Spleen (tissue), 7 donors: Measurements from ENCODE around the gene NAALADL1.

Source experiments
- CTCF ChIP-seq, 11 experiments: fragments of 200-600 bp in 7 of 11; fragments of 450-650 bp in 4 of 11; sonication (generic) in 4 of 11; IDR thresholded peaks in 8 of 11; conservative IDR thresholded peaks in 3 of 11; 1 replicate in 7 of 11; 2 replicates in 4 of 11; pipeline versions ENCODE4 v1.4.0 to v1.8.0; 2016 to 2021; ENCODE audit warnings: antibody characterized with exemption in 11 of 11, inconsistent platforms in 4 of 11, mild to moderate bottlenecking in 1 of 11
- POLR2A ChIP-seq, 3 donors: fragments of 450-650 bp; IDR thresholded peaks; one replicate each; pipeline ENCODE4 v1.5.1; 2017; ENCODE audit warnings: antibody characterized with exemption in 3 of 3, mild to moderate bottlenecking in 1 of 3
- POLR2AphosphoS5 ChIP-seq, 3 donors: sonication (generic); formaldehyde crosslinking; IDR thresholded peaks; one replicate each; pipeline ENCODE4 v1.5.1; 2017; ENCODE audit warnings: antibody characterized with exemption in 3 of 3
- donor health status: DM: no; HTN: no; CAD: no; lungs with moderate emphysema.
- donor health status: DM: no; HTN: no; CAD: no.
- donor health status: DM: no; HTN: no; CAD: no.

GRCh38 chr11:65089621-65090020 lies 31.3 kb upstream of the NAALADL1 start:
- no peak for TF ChIP-seq CTCF (IDR thresholded peaks at IDR 0.05 in 8 of 11, conservative IDR thresholded peaks at IDR 0.05 in 3 of 11)
- no peak for TF ChIP-seq POLR2A (IDR thresholded peaks at IDR 0.05)
- TF ChIP-seq POLR2AphosphoS5 (IDR thresholded peaks at IDR 0.05), result no peak
